ENCODE data around the gene CACNA1B. TPM values are rescaled to one million over a fixed set of nuclear protein-coding genes. Genes with fewer than 3 reads are reported as not detected.

The CACNA1B gene
- total RNA-seq, 1 donor from 2014 or later = not detected

DNA sequence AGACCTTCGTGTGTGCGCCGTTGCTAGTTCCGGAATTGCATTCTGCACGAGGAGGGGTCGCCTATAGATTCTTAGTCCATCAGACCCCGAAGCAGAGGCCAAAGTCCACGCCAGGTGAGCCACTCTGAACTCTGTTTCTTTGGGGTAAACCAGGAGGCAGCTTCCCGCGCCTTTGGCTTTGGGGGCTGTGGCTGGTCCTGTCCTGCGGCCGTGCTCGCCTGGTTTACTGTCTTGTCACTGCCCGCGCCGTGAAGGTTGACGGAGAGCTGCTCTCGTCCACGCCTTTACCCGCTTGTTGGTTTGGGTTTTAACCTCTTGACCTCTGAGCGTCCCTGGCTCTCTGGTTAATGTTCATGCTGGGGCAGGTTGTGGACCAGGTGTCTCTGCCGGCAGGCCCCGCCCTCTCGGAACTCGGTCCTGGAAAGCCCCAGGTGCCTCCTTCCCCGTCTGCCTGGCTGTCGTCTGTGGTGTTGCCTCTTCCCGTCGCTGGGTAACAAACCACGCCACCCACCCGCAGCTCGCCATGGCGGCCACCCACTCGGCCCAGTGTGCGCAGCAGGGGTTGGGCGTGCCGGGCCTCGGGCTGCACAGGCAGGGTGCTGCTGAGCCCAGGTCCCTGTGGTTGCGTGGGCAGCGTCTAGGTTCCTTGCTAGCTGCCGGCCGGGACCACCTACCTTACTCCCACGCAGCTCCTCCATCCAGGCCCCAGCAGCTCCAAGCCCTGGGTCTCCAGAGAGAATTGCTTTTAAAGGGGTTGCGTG, 44.6 kb upstream of the CACNA1B start:
- peaks cover 18% of the 10 kb centered on the region for H3K36me3 ChIP-seq (ENCODE audit: control insufficient read depth, insufficient read depth, low read length)

DNA sequence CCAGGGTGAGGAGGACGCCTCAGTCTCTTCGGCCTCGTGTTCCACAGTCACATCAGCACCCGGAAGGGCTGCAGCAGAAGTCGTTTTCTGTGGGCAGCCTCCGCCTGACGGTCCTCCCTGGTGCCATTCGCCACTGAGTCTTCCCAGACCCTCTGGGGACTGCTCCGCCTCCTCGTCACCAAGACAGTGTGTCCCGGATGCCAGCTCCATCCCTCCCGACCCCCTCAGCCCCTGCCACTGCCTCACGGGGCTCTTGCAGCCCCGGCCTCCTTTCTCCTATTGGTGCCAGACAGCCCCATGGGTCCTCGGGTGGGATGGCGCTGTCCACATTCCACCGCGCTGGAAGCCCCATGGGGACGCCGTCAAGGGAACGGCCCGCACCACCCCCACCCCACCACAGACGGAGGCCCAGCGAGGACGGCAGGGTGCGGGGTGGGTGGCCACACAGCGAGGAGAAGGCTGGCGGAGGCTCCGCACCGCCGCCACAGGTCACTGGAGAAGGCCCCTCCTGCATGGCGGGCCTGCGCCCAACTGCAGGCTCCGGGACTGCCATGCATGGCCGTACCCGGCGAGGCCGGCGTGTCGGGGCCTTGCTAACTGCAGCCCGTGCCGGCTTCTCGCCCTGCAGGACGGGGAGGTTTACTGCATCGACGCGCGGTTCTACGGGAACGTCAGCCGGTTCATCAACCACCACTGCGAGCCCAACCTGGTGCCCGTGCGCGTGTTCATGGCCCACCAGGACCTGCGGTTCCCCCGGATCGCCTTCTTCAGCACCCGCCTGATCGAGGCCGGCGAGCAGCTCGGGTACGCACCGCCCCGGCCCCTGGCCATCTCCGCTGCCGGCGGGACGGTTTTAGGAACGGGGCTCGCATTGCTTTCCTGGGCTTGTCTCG, 43.6 kb upstream of the CACNA1B start:
- H3K4me3 ChIP-seq (ENCODE audit: low read depth, low read length) = no peak overlapping the region
- TF ChIP-seq, protein P1, sequence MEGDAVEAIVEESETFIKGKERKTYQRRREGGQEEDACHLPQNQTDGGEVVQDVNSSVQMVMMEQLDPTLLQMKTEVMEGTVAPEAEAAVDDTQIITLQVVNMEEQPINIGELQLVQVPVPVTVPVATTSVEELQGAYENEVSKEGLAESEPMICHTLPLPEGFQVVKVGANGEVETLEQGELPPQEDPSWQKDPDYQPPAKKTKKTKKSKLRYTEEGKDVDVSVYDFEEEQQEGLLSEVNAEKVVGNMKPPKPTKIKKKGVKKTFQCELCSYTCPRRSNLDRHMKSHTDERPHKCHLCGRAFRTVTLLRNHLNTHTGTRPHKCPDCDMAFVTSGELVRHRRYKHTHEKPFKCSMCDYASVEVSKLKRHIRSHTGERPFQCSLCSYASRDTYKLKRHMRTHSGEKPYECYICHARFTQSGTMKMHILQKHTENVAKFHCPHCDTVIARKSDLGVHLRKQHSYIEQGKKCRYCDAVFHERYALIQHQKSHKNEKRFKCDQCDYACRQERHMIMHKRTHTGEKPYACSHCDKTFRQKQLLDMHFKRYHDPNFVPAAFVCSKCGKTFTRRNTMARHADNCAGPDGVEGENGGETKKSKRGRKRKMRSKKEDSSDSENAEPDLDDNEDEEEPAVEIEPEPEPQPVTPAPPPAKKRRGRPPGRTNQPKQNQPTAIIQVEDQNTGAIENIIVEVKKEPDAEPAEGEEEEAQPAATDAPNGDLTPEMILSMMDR (IDR thresholded peaks at IDR 0.05; ENCODE audit: insufficient read depth, low read length, severe bottlenecking) = no peak
- DNase-seq (ENCODE audit: low read depth) = no peak
- peaks cover 18% of the 10 kb centered on the region for H3K36me3 ChIP-seq (ENCODE audit: control insufficient read depth, insufficient read depth, low read length)
- no peaks in the 10 kb centered on the region for H3K27me3 ChIP-seq (ENCODE audit: control insufficient read depth, insufficient read depth, low read length)
- FAIRE-seq = no peak

More for the DNA sequence above, 44.6 kb upstream of the CACNA1B start:
- no peaks in the 10 kb centered on the region for H3K27me3 ChIP-seq (ENCODE audit: control insufficient read depth, insufficient read depth, low read length)
- DNase-seq (ENCODE audit: low read depth) (no peak), FAIRE-seq (no peak)
- no peak overlapping the region for H3K4me3 ChIP-seq (ENCODE audit: low read depth, low read length)
- TF ChIP-seq, protein P1 (IDR thresholded peaks at IDR 0.05; ENCODE audit: insufficient read depth, low read length, severe bottlenecking) = no peak

DNA sequence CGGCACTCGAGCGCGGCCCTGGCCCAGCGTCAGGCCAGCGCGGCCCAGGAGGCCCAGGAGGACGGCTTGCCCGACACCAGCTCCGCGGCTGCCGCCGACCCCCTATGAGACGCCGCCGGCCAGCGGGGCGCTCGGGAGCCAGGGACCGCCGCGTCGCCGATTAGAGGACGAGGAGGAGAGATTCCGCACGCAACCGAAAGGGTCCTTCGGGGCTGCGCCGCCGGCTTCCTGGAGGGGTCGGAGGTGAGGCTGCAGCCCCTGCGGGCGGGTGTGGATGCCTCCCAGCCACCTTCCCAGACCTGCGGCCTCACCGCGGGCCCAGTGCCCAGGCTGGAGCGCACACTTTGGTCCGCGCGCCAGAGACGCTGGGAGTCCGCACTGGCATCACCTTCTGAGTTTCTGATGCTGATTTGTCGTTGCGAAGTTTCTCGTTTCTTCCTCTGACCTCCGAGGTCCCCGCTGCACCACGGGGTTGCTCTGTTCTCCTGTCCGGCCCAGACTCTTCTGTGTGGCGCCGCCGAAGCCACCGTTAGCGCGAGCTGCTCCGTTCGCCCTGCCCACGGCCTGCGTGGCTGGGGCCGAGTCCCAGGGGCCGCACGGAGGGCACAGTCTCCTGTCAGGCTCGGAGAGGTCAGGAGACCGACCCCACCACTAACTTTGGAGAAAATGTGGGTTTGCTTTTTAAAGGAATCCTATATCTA, 42.6 kb upstream of the CACNA1B start:
- Histone ChIP-seq H3K27me3 (ENCODE audit: control insufficient read depth, insufficient read depth, low read length) (no peaks in the 10 kb centered on the region), H3K36me3 (ENCODE audit: control insufficient read depth, insufficient read depth, low read length) (peaks cover 18% of the 10 kb centered on the region), H3K4me3 (ENCODE audit: low read depth, low read length) (no peak overlapping the region)
- DNase-seq (ENCODE audit: low read depth) (no peak), FAIRE-seq (no peak)
- TF ChIP-seq, protein P1 (IDR thresholded peaks at IDR 0.05; ENCODE audit: insufficient read depth, low read length, severe bottlenecking) = no peak

GRCh38 chr9:137836151-137836830, 41.3 kb upstream of the CACNA1B start:
- DNase-seq (ENCODE audit: low read depth) (no peak), FAIRE-seq (no peak)
- Histone ChIP-seq H3K36me3 (ENCODE audit: control insufficient read depth, insufficient read depth, low read length) (peaks cover 18% of the 10 kb centered on the region), H3K27me3 (ENCODE audit: control insufficient read depth, insufficient read depth, low read length) (no peaks in the 10 kb centered on the region), H3K4me3 (ENCODE audit: low read depth, low read length) (no peak overlapping the region)
- TF ChIP-seq, protein P1 (IDR thresholded peaks at IDR 0.05; ENCODE audit: insufficient read depth, low read length, severe bottlenecking) = no peak

GRCh38 chr9:137836831-137837241, 40.7 kb upstream of the CACNA1B start:
- Histone ChIP-seq H3K4me3 (ENCODE audit: low read depth, low read length) (no peak overlapping the region), H3K27me3 (ENCODE audit: control insufficient read depth, insufficient read depth, low read length) (no peaks in the 10 kb centered on the region), H3K36me3 (ENCODE audit: control insufficient read depth, insufficient read depth, low read length) (peaks cover 17% of the 10 kb centered on the region)
- FAIRE-seq = no peak
- no peak for DNase-seq (ENCODE audit: low read depth)
- TF ChIP-seq, protein P1 (IDR thresholded peaks at IDR 0.05; ENCODE audit: insufficient read depth, low read length, severe bottlenecking) = no peak

All from bronchial epithelial cell (primary cell).